ENCODE results near the gene SLC19A3. TPM values are rescaled to one million over a fixed set of nuclear protein-coding genes. Genes with fewer than 3 reads are reported as not detected.

SLC19A3 gene
- total RNA-seq, 2 donors from 2014 or later = 6.4 to 19.6 TPM

- Histone ChIP-seq H3K27me3 (no peaks in the 10 kb centered on the region), H3K36me3 (no peaks in the 10 kb centered on the region), H3K9me3 (no peaks in the 10 kb centered on the region), H3K9ac (ENCODE audit: low read depth in 2 of 2, low read length in 2 of 2) (no peak overlapping the region), H3K4me3 (no peak overlapping the region), H3K4me1 (no peaks in the 10 kb centered on the region), H3K27ac (no peak overlapping the region)
- intact Hi-C loops (cut with DNase I) = no loop called here
- no peak for TF ChIP-seq CTCF (IDR thresholded peaks at IDR 0.05)
- no peak for DNase-seq
These were observed 16.3 kb downstream of the SLC19A3 start for GRCh38 chr2:227701556-227701955.

- H3K27me3 ChIP-seq = no peaks in the 10 kb centered on the region
- H3K4me1 ChIP-seq = no peaks in the 10 kb centered on the region
- no peak overlapping the region for H3K4me3 ChIP-seq
- H3K9ac ChIP-seq (ENCODE audit: low read depth in 2 of 2, low read length in 2 of 2) = no peak overlapping the region
- no peak for DNase-seq
- intact Hi-C loops (cut with DNase I) = no loop called here
- no peak for TF ChIP-seq CTCF (IDR thresholded peaks at IDR 0.05)
- H3K27ac ChIP-seq = no peak overlapping the region
- H3K9me3 ChIP-seq = no peaks in the 10 kb centered on the region
- H3K36me3 ChIP-seq = no peaks in the 10 kb centered on the region
These were observed 20.7 kb downstream of the SLC19A3 start for GRCh38 chr2:227696990-227697679.

- DNase-seq = no peak
- H3K9me3 ChIP-seq = no peaks in the 10 kb centered on the region
- no peaks in the 10 kb centered on the region for H3K36me3 ChIP-seq
- no peak for TF ChIP-seq CTCF (IDR thresholded peaks at IDR 0.05)
- intact Hi-C loops (cut with DNase I) = no loop called here
- no peak overlapping the region for H3K27ac ChIP-seq
- no peaks in the 10 kb centered on the region for H3K27me3 ChIP-seq
- H3K4me3 ChIP-seq = no peak overlapping the region
- H3K9ac ChIP-seq (ENCODE audit: low read depth in 2 of 2, low read length in 2 of 2) = no peak overlapping the region
- no peaks in the 10 kb centered on the region for H3K4me1 ChIP-seq
These were observed 30.6 kb downstream of the SLC19A3 start for GRCh38 chr2:227687189-227687588.

GRCh38 chr2:227684258-227684657 lies 33.6 kb downstream of the SLC19A3 start:
- Histone ChIP-seq H3K36me3 (no peaks in the 10 kb centered on the region), H3K4me3 (no peak overlapping the region), H3K9ac (ENCODE audit: low read depth in 2 of 2, low read length in 2 of 2) (no peak overlapping the region), H3K4me1 (no peaks in the 10 kb centered on the region), H3K27me3 (no peaks in the 10 kb centered on the region), H3K9me3 (no peaks in the 10 kb centered on the region), H3K27ac (no peak overlapping the region)
- no peak for TF ChIP-seq CTCF (IDR thresholded peaks at IDR 0.05)
- no peak for DNase-seq
- intact Hi-C loops (cut with DNase I) = no loop called here

GRCh38 chr2:227677928-227678327 lies 39.9 kb downstream of the SLC19A3 start:
- H3K27ac ChIP-seq = no peak overlapping the region
- DNase-seq = no peak
- H3K27me3 ChIP-seq = no peaks in the 10 kb centered on the region
- H3K9me3 ChIP-seq = no peaks in the 10 kb centered on the region
- H3K36me3 ChIP-seq = no peaks in the 10 kb centered on the region
- intact Hi-C loops (cut with DNase I) = no loop called here
- H3K4me3 ChIP-seq = no peak overlapping the region
- H3K4me1 ChIP-seq = no peaks in the 10 kb centered on the region
- no peak overlapping the region for H3K9ac ChIP-seq (ENCODE audit: low read depth in 2 of 2, low read length in 2 of 2)
- no peak for TF ChIP-seq CTCF (IDR thresholded peaks at IDR 0.05)
